PFSK-1 (cell line): ENCODE results near the gene LRRC28.

ENCODE experiments used
- FOXP2 ChIP-seq: optimal IDR thresholded peaks from 2 replicates; pipeline ENCODE3; 2011; ENCODE audit warnings: borderline replicate concordance, control low read depth, inconsistent platforms; ENCODE audit not compliant: insufficient read depth; ENCODE audit errors: extremely low read length, extremely low read depth
- POLR2AphosphoS5 ChIP-seq: IDR thresholded peaks from 2 replicates; pipeline ENCODE4 v1.6.1; 2012; ENCODE audit warnings: low read depth, mild to moderate bottlenecking, control low read depth, low read length, moderate library complexity
- SIN3A ChIP-seq: IDR thresholded peaks from 2 replicates; pipeline ENCODE4 v1.6.1; 2012; ENCODE audit warnings: mild to moderate bottlenecking, low read length, moderate library complexity, borderline replicate concordance; ENCODE audit not compliant: insufficient read depth
- TAF1 ChIP-seq: IDR thresholded peaks from 2 replicates; pipeline ENCODE4 v1.6.1; 2012; ENCODE audit warnings: low read length, control low read depth, borderline replicate concordance; ENCODE audit not compliant: insufficient read depth
- TF ChIP-seq, protein P1 (sequence below), 2 experiments: IDR thresholded peaks; 2 replicates each; pipeline versions ENCODE4 v1.6.1 to v1.8.0; 2011 to 2012; ENCODE audit warnings: low read depth in 2 of 2, low read length in 2 of 2, control low read depth in 1 of 2, inconsistent platforms in 1 of 2, mild to moderate bottlenecking in 1 of 2, moderate library complexity in 1 of 2; ENCODE audit not compliant: insufficient read depth in 1 of 2

LRRC28 gene

DNA sequence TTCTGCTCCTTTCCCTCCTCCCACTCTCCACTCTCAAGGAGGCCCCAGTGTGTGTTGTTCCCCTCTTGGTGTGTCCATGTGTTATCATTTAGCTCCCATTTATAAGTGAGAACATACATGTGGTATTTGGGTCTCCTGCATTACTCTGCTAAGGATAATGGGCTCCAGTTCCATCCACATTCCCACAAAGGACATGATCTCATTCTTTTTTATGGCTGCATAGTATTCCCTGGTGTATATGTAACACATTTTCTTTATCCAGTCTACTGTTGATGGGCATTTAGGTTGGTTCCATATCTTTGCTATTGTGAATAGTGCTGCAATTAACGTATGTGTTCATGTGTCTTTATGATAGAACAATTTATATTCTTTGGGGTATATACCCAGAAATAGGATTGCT lies 170.5 kb downstream of the LRRC28 start:
- TF ChIP-seq FOXP2 (no peak), POLR2AphosphoS5 (no peak), SIN3A (no peak), TAF1 (no peak)
- TF ChIP-seq, protein P1, sequence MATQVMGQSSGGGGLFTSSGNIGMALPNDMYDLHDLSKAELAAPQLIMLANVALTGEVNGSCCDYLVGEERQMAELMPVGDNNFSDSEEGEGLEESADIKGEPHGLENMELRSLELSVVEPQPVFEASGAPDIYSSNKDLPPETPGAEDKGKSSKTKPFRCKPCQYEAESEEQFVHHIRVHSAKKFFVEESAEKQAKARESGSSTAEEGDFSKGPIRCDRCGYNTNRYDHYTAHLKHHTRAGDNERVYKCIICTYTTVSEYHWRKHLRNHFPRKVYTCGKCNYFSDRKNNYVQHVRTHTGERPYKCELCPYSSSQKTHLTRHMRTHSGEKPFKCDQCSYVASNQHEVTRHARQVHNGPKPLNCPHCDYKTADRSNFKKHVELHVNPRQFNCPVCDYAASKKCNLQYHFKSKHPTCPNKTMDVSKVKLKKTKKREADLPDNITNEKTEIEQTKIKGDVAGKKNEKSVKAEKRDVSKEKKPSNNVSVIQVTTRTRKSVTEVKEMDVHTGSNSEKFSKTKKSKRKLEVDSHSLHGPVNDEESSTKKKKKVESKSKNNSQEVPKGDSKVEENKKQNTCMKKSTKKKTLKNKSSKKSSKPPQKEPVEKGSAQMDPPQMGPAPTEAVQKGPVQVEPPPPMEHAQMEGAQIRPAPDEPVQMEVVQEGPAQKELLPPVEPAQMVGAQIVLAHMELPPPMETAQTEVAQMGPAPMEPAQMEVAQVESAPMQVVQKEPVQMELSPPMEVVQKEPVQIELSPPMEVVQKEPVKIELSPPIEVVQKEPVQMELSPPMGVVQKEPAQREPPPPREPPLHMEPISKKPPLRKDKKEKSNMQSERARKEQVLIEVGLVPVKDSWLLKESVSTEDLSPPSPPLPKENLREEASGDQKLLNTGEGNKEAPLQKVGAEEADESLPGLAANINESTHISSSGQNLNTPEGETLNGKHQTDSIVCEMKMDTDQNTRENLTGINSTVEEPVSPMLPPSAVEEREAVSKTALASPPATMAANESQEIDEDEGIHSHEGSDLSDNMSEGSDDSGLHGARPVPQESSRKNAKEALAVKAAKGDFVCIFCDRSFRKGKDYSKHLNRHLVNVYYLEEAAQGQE (IDR thresholded peaks at IDR 0.05; ENCODE audit: insufficient read depth in 1 of 2, low read depth in 2 of 2, low read length in 2 of 2): no peak

DNA sequence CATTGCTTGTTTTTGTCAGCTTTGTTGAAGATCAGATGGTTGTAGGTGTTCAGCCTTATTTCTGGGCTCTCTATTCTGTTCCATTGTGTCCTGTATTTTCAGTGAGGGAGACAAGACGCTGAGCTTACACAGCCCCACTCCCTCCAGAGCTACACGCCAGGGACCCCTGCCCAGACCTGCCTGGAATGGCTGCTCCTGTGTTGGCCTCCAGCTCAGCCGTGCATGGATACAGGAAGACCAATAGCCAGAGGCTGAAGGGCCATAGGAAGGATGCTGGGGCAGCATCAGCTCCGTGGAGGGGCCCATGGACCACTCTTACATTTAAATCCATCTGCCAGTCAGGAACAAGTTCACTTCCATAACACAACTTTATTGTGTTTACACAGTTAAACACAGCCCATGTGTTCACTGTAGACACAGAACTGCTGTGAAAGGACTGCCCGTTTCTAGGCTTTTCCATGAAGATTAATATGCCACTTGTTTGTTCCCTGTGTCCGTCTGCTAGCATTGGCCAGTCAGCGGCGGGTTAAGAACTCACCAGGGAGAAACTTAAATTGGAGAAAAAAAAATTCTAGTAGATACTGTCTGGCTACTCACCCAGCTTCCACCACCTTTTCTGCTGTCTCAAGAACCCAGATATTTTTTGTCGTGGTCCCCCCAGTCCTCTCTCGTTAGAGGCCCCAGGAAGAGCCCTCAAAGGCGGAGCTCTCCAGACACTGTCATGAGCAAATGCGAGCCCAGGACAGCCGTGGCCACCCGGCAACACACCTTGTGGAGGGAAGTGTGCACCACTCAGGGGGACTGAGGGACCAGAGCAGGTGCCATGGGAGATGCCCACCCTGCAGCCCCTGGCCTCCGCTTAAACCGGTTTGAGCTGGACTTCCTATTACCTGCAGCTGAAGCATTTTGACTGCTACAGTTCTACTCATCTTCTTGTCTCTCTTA lies 172.2 kb downstream of the LRRC28 start:
- TF ChIP-seq SIN3A: no peak
- no peak for TF ChIP-seq TAF1
- TF ChIP-seq FOXP2: no peak
- TF ChIP-seq POLR2AphosphoS5: no peak
- TF ChIP-seq, protein P1 (IDR thresholded peaks at IDR 0.05; ENCODE audit: insufficient read depth in 1 of 2, low read depth in 2 of 2, low read length in 2 of 2): no peak

DNA sequence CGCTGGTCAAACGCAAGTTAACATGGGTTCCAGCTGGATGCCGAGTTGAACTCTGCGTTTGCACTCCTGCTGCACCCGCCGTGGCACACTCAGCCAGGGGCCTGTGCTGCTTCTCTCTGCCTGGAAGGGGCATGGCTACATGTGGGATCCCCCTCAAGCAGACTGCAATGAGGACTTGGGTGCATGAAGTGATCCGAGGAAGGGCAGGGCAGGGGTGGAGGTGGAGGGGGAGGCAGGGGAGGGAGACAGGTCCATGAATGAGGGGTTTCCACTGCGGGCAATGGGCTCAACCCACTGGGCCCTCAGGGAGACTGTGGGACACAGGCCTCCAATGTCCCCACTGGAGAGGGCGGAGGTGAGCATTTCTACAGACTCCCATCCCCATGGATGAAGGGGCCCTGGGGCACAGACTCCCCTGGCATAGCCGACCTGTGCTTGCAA lies 172.9 kb downstream of the LRRC28 start:
- TF ChIP-seq TAF1 (no peak), SIN3A (no peak), POLR2AphosphoS5 (no peak), FOXP2 (no peak)
- TF ChIP-seq, protein P1 (IDR thresholded peaks at IDR 0.05; ENCODE audit: insufficient read depth in 1 of 2, low read depth in 2 of 2, low read length in 2 of 2): no peak

DNA sequence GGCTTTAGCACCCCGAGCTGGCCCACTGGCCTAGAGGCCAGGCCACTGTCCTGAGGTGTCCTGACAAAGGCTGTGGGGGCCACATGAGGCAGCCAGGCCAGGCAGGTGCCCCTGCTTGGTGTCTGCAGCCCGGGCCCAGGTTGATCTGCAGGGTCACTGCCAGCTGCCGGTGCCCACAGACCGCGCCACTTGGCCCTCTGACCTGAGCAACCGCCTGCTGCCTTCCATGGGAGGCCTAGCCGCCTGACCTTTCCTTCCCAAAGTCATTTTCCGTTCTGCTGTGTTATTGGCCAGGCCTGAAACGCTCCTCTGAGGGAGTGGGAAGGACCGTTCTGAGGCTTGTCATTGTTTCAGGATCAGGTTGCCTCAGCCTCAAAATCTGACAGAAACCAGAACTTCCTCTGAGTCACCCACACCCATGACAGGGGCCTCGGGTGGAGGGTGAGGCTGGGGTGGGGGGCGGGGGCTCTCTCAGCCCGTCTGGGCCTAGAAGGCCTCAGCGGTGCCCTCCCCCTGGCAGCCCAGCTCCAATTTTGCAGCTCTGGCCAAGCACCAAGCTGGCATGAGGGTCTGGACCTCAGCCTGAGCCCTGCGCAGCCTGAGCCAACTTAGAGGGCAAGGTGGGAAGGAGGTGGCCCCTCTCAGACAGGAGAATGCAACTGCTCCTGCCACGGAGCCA lies 173.8 kb downstream of the LRRC28 start:
- no peak for TF ChIP-seq FOXP2
- TF ChIP-seq SIN3A: no peak
- TF ChIP-seq POLR2AphosphoS5: no peak
- no peak for TF ChIP-seq TAF1
- TF ChIP-seq, protein P1 (IDR thresholded peaks at IDR 0.05; ENCODE audit: insufficient read depth in 1 of 2, low read depth in 2 of 2, low read length in 2 of 2): no peak
